Erythroblast (primary cell): Measurements from ENCODE around the gene BCKDHB.

Experiments
- DNase-seq, 2 experiments: peaks; one replicate each; lab custom pipeline; 2025; lab: John Stamatoyannopoulos, UW
- GATA1 ChIP-seq: IDR thresholded peaks from 2 replicates; pipeline ENCODE4 v1.6.1; 2011; ENCODE audit warnings: low read depth, mild to moderate bottlenecking, control low read depth, low read length, moderate library complexity
- POLR2A ChIP-seq: IDR thresholded peaks from 2 replicates; pipeline ENCODE4 v1.6.1; 2011; ENCODE audit warnings: mild to moderate bottlenecking, low read length

BCKDHB gene

GRCh38 chr6:80280262-80281010 lies 174.0 kb downstream of the BCKDHB start:
- peak in 1 of 2 experiments; percentile 2 for DNase-seq
- TF ChIP-seq POLR2A (no peak), GATA1 (no peak)

DNA sequence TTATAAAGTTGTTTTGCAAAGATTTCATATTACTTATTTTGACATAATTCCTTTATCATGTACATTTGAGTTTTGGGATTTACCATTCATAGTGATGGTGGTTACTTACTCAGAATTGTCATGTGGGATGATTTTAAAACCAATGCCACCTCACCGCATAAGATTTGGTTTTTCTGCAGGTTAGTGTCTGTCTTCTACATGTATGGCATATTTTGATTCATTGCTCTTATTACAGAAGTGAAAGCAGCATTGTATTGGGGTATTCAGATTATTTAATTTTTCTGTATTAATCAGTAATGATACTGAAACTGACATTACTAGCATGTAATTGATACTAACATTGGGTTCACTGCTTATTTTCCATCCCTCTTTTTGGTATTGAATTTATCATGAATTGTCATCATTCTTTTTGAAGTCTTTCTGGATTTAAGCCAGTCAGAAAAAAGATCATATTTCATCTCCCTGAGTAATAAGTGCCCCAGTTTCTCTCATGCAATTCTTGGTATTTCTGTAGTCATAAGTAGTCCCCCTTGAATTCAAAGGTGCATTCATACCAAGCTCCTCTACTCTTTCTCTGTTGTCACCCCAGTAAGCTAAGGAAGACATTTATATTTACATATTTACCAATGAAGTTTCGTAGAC lies 176.6 kb downstream of the BCKDHB start:
- TF ChIP-seq POLR2A (no peak), GATA1 (no peak)
- DNase-seq = no peak

GRCh38 chr6:80287112-80287511 lies 180.6 kb downstream of the BCKDHB start:
- DNase-seq = no peak
- TF ChIP-seq POLR2A (no peak), GATA1 (no peak)

DNA sequence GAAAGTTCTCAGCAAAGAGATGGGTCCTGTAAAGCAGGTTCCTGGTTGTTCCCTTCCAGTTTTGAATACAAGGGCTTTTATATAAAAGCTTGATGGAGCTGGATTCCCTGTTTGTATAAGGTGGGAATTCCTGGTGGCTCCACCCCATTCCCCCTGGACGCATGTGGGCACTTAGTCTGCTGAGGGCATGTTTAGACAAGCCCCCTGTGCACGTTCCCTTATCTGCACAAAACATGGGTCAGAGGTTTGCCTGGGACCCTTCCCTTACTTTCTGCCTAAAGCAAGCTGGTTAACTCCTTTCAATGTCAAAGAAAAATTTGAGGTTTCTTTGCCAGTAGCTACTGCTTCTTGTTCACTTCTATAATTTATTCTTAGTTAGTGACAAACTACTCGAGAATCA lies 181.1 kb downstream of the BCKDHB start:
- DNase-seq = no peak
- TF ChIP-seq POLR2A = no peak
- no peak for TF ChIP-seq GATA1

GRCh38 chr6:80289727-80290126 lies 183.3 kb downstream of the BCKDHB start:
- no peak for TF ChIP-seq POLR2A
- TF ChIP-seq GATA1 = no peak
- no peak for DNase-seq

DNA sequence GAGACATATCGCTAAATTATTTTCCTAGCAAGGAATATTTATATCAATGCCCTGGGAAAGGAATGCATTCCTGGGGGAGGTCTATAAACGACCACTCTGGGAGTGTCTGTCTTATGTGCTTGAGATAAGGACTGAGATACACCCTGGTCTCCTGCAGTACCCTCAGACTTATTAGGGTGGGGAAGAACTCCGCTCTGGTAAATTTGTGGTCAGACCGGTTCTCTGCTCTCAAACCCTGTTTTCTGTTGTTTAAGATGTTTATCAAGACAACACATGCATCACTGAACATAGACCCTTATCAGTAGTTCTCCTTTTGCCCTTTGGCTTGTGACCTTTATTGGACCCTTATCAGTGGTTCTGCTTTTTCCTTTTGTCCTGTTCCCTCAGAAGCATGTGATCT lies 188.1 kb downstream of the BCKDHB start:
- DNase-seq = peak; percentile 12 to 13

DNA sequence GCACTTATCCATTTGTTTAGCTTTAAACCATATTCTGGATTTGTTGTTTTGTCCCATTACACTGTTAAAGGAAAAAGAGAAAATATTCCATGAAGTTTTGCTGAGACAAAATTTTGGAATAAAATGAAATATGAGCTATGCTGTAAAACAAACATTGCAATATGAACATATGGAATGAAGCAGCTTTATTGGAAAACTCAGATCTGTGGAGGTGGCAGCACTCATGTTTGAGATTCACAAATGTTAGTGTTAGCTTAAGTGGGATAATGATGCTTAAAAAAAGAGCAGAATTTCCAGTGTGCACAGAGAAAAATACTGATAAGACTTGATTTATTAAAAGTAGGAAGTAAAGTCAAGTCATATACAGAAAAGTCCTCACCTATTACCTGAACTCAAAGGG lies 196.2 kb downstream of the BCKDHB start:
- TF ChIP-seq GATA1 (no peak), POLR2A (no peak)
- no peak for DNase-seq

- no peak for DNase-seq
- TF ChIP-seq GATA1 (no peak), POLR2A (no peak)
Observed at GRCh38 chr6:80304014-80304413, 197.5 kb downstream of the BCKDHB start.

GRCh38 chr6:80314531-80314930 lies 208.1 kb downstream of the BCKDHB start:
- TF ChIP-seq POLR2A (no peak), GATA1 (no peak)
- no peak for DNase-seq

GRCh38 chr6:80316686-80317231 lies 210.3 kb downstream of the BCKDHB start:
- no peak for DNase-seq
- TF ChIP-seq GATA1 (no peak), POLR2A (no peak)

DNA sequence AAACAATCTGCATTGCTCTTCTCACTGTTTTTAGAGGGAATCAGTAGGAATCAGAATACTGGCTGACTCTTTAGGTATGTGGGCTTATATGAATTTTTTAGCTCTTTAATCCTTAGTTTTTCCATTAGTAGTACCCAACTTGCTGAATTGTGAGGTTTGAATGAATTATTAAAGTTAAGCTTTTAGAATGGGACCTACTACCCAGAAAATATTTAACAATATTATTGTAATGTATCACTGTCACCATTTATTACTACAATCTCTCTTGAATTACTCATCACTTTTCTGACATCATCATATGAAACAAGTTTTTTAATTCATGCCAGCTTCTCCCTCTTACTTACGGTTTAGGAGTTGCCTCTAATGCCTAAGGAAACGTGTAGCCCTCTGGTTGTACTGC lies 212.7 kb downstream of the BCKDHB start:
- TF ChIP-seq POLR2A (no peak), GATA1 (no peak)
- no peak for DNase-seq

DNA sequence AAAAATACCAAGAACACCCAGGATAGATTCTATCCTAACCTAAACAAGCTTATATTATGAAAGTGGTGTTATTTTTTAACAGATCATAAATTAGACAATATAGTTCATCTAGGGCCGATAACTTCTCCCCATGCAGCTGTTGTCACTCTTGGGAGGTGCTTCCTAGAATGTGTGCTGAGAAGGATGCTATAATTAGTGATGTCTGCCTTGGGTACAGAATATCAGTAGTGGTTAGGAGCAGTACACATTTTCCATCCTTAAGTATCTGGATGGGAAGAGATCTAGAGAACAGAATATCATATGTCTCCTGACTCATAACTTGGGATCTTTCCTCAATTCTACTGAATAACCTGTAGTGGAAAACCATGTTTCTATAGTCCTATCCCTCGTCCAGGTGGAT lies 214.5 kb downstream of the BCKDHB start:
- TF ChIP-seq GATA1 (no peak), POLR2A (no peak)
- no peak for DNase-seq

DNA sequence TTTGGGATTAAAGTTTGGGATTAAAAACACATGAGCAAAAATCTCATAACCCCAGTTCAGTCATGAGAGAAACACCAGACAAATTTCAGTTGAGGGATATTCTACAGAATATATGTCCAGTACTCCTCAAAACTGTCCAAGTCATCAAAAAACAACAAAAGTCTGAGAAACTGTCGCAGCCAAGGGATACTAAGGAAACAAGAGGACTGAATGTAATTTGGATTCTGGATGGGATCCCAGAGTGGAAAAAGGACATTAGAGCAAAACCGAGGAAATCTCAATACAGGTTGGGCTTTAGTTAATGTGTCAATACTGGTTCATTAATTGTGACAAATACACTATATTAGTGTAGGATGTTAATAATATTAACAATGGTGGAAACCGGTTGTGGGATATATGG lies 219.3 kb downstream of the BCKDHB start:
- DNase-seq = no peak
- TF ChIP-seq GATA1 (no peak), POLR2A (no peak)

DNA sequence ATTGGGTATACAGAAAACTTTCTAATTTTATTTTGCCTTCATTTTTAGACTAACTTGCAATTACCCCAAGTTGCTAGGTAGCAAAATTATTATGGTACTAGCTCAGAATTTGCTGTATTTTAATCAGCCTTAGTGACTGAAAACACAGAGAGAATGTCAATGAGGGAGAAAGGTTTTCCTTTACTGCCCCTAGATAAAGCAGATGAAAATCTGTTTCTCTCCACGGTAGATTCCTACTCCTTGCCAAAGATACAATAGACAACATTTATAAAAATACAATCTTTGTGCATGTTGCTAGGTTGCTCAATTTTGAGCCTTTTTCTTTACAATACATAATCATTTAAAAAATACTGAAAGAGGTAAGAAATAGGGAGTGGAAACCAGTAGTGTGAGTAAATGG lies 222.2 kb downstream of the BCKDHB start:
- DNase-seq = no peak
- TF ChIP-seq POLR2A (no peak), GATA1 (no peak)
